Lung (tissue), 12 donors: ENCODE results near the gene TMPRSS13. TPM values are rescaled to one million over a fixed set of nuclear protein-coding genes. Genes with fewer than 3 reads are reported as not detected.

Source experiments
- ATAC-seq: fragments of 200-7000 bp; cut with Tn5 transposase; one replicate; pipeline ENCODE4 v1.9.1; 2020; ENCODE audit warnings: moderate number of reproducible peaks; ENCODE audit not compliant: insufficient read depth, low FRiP score
- DNase-seq, 3 donors: peaks; one replicate each; pipeline ENCODE4 v3.0.0-alpha.2; 2013 to 2017
- H3K27ac ChIP-seq, 2 donors: one replicate each; pipeline ENCODE4 v1.5.1; 2013; ENCODE audit warnings: mild to moderate bottlenecking in 2 of 2, moderate library complexity in 2 of 2, control low read depth in 1 of 2, inconsistent platforms in 1 of 2, low read depth in 1 of 2, low read length in 1 of 2
- H3K27me3 ChIP-seq, 3 donors: one replicate each; pipeline ENCODE4 v1.5.1; 2013; ENCODE audit warnings: low read length in 2 of 3; ENCODE audit not compliant: control insufficient read depth in 3 of 3, insufficient read depth in 3 of 3
- H3K36me3 ChIP-seq, 4 donors: one replicate each; pipeline ENCODE4 v1.5.1; 2013; ENCODE audit warnings: low read length in 4 of 4, mild to moderate bottlenecking in 1 of 4, moderate library complexity in 1 of 4; ENCODE audit not compliant: control insufficient read depth in 4 of 4, insufficient read depth in 4 of 4
- H3K4me1 ChIP-seq, 5 donors: one replicate each; pipeline ENCODE4 v1.5.1; 2013; ENCODE audit warnings: low read length in 5 of 5, mild to moderate bottlenecking in 2 of 5, moderate library complexity in 1 of 5; ENCODE audit not compliant: control insufficient read depth in 5 of 5, insufficient read depth in 5 of 5
- H3K4me3 ChIP-seq: one replicate; pipeline ENCODE4 v1.5.1; 2013; ENCODE audit warnings: mild to moderate bottlenecking, control low read depth, moderate library complexity
- H3K9ac ChIP-seq, 2 donors: one replicate each; pipeline ENCODE4 v1.5.1; 2013; ENCODE audit warnings: low read length in 2 of 2, control low read depth in 1 of 2; ENCODE audit not compliant: insufficient read depth in 1 of 2
- H3K9me3 ChIP-seq, 4 donors: one replicate each; pipeline ENCODE4 v1.5.1; 2013; ENCODE audit warnings: low read length in 3 of 4, mild to moderate bottlenecking in 1 of 4, moderate library complexity in 1 of 4; ENCODE audit not compliant: control insufficient read depth in 4 of 4, insufficient read depth in 3 of 4
- WGBS, 2 donors: extraction: QIAGEN DNeasy Blood & Tissue Kit; methylation state at CpG; one replicate each; pipeline ENCODE4 v1.1.7; 2013; 5-methylcytosine and 5-hydroxymethylcytosine counted together
- polyA plus RNA-seq, 2 donors: library from polyadenylated mRNA; stranded (reverse); fragments of 200-250 nt; gene quantifications; one replicate each; pipeline ENCODE4 v1.2.1, GENCODE V29; 2013
- total RNA-seq, 2 donors: library from RNA; depleted of rRNA in 1 of 2; stranded (reverse); fragments of >200 nt in 1 of 2; gene quantifications; one replicate each; pipeline ENCODE4 v1.2.1, GENCODE V29; 2014 to 2021
- TF ChIP-seq, protein P1 (sequence below): IDR thresholded peaks from 2 replicates; pipeline ENCODE4 v1.5.1; 2012; ENCODE audit warnings: mild to moderate bottlenecking; ENCODE audit errors: control extremely low read depth, extremely low read depth
- donor health status: control.
- donor health status: control.
- donor health status: Bipolar disorder and iron deficiency.
- donor health status: healthy.
- donor health status: DM: yes; HTN: yes; CAD: no.

Gene TMPRSS13
- total and polyA plus RNA-seq, 4 donors: 5.8 to 9.4 (median 9.2) TPM

DNA sequence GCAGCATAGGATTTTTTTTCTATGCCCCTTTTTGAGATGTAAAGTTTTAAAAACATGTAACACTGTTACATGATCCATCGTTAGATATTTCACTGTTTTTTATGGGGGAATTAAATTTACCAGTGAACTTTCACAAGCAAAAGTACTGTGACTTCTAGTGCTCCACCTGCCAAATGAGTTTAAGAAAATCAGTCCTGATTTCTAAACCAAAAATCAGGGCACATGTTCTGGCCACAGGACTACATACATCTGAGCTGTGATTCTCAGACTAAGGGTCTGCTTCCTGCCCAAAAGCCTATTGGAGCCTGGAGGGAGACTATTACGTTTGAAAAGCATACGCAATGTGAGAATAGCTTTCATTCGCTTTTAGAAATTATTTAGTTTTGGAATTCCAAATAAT, 22.5 kb downstream of the TMPRSS13 start:
- Histone ChIP-seq H3K9ac (no peak overlapping the region), H3K36me3 (no peaks in the 10 kb centered on the region), H3K27me3 (no peaks in the 10 kb centered on the region), H3K4me3 (no peak overlapping the region), H3K9me3 (no peaks in the 10 kb centered on the region), H3K4me1 (no peaks in the 10 kb centered on the region), H3K27ac (no peak overlapping the region)
- TF ChIP-seq, protein P1, sequence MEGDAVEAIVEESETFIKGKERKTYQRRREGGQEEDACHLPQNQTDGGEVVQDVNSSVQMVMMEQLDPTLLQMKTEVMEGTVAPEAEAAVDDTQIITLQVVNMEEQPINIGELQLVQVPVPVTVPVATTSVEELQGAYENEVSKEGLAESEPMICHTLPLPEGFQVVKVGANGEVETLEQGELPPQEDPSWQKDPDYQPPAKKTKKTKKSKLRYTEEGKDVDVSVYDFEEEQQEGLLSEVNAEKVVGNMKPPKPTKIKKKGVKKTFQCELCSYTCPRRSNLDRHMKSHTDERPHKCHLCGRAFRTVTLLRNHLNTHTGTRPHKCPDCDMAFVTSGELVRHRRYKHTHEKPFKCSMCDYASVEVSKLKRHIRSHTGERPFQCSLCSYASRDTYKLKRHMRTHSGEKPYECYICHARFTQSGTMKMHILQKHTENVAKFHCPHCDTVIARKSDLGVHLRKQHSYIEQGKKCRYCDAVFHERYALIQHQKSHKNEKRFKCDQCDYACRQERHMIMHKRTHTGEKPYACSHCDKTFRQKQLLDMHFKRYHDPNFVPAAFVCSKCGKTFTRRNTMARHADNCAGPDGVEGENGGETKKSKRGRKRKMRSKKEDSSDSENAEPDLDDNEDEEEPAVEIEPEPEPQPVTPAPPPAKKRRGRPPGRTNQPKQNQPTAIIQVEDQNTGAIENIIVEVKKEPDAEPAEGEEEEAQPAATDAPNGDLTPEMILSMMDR: no peak
- DNase-seq: no peak
- no peak for ATAC-seq
- WGBS, 2 donors: 87 to 89% methylated on average over 4 of the region's 4 CpGs

DNA sequence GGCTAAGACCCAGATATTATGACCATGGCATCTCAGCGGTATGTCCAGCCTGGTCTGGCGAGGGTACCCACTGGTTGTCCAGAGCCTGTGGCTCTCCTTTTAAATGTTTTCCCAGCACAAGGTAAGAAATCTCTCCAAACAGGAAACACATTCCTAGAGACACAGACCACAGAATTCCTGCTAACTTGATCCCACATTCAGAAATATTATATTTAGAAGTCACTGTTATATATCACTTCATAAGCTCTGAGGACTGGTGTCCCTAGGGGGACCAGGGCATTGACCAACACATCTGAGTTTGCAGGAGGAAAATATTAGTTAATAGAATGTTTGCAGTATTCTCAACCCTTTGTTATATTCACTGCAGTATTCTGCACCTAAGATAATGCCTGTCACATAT, 23.1 kb downstream of the TMPRSS13 start:
- Histone ChIP-seq H3K4me3 (no peak overlapping the region), H3K27ac (no peak overlapping the region), H3K4me1 (no peaks in the 10 kb centered on the region), H3K9me3 (no peaks in the 10 kb centered on the region), H3K36me3 (no peaks in the 10 kb centered on the region), H3K9ac (no peak overlapping the region), H3K27me3 (no peaks in the 10 kb centered on the region)
- ATAC-seq (no peak), DNase-seq (peak in 1 of 3 donors; percentile 1)
- TF ChIP-seq, protein P1: no peak
- 95 to 99% methylated on average over 2 of the region's 2 CpGs for WGBS, 2 donors

DNA sequence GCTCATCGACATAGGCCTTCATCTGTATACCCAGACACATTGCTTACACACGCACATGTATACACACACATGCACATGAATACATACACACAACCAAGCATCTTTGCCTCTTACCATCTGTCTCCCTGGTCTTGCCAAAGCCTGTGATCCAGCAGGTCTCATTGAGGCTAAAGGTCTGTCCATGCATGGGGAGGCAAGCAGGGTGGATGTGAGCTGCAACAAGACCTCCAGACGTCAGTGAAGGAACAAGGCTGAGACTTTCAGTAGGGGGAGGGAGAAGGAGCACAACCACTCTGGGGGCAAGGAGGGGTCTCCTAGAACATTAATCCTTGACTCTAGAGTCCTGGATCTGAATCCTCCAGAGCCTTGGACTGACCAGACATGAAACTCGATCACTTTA, 23.7 kb downstream of the TMPRSS13 start:
- no peaks in the 10 kb centered on the region for H3K9me3 ChIP-seq
- H3K27ac ChIP-seq: no peak overlapping the region
- H3K4me3 ChIP-seq: no peak overlapping the region
- no peaks in the 10 kb centered on the region for H3K27me3 ChIP-seq
- no peaks in the 10 kb centered on the region for H3K4me1 ChIP-seq
- DNase-seq: peak in 1 of 3 donors; percentile 5
- WGBS, 2 donors: 67 to 93% methylated on average over 4 of the region's 4 CpGs
- TF ChIP-seq, protein P1: no peak
- no peaks in the 10 kb centered on the region for H3K36me3 ChIP-seq
- ATAC-seq: no peak
- H3K9ac ChIP-seq: no peak overlapping the region

DNA sequence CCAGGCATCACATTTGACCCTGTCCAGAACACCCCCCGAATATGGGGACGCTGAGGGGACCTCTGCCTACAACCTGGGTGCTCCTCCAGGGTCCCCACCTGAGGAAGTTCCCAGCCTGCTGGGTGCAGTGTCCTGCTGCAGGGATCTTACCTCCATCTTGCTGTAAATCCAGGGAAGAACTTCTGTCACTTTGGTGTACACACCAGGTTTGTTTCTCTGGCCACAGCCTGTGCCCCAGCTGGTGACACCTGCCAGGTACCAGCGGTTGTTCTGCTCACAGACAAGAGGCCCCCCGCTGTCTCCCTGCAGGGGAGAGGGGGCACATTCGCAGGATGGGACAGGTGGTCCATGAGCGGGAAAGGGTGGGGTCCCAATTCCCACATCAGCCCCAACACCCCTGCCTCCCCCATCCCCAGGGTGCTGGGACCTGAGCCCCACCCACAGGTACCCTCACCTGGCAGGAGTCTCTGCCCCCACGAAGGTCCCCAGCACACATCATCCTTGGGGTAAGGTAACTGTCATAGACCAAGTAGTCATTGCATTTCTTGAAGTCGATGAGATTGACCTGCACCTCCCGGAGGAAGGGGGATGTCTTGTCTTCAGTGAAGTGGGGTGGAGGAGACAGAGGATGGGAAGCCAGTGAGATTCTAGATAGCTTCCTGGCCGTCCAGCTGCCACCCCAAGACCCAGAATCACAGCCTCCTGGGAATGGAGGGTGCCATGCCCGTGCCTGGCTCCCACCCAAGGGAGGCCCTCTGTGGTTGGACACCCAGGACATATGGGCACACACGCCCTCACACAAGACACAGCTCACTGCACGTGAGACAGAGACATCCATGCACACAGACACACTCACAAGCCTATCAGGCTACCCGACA, 25.5 kb downstream of the TMPRSS13 start:
- no peak for ATAC-seq
- Histone ChIP-seq H3K27me3 (no peaks in the 10 kb centered on the region), H3K4me1 (no peaks in the 10 kb centered on the region), H3K4me3 (no peak overlapping the region), H3K27ac (no peak overlapping the region), H3K9me3 (no peaks in the 10 kb centered on the region), H3K9ac (no peak overlapping the region), H3K36me3 (no peaks in the 10 kb centered on the region)
- no peak for DNase-seq
- TF ChIP-seq, protein P1: no peak
- 92% methylated on average over 14 of the region's 14 CpGs for WGBS, 2 donors
